ENCODE results near the gene IL17RC.

The IL17RC gene

GRCh38 chr3:9942164-9942563, 25.3 kb downstream of the IL17RC start:
- Histone ChIP-seq H3K4me2 (no peak overlapping the region), H3K27ac (no peak overlapping the region), H3K9me3 (no peaks in the 10 kb centered on the region), H3K27me3 (no peaks in the 10 kb centered on the region), H3K4me3 (no peak overlapping the region), H3K36me3 (peaks cover 82% of the 10 kb centered on the region), H4K20me1 (no peaks in the 10 kb centered on the region), H3K4me1 (no peaks in the 10 kb centered on the region), H3K9ac (no peak overlapping the region)
- TF ChIP-seq Cebpa-rat (IDR thresholded peaks at IDR 0.05) = no peak

- Histone ChIP-seq H3K9me3 (no peaks in the 10 kb centered on the region), H4K20me1 (no peaks in the 10 kb centered on the region), H3K4me2 (no peak overlapping the region), H3K27me3 (no peaks in the 10 kb centered on the region), H3K4me1 (no peaks in the 10 kb centered on the region), H3K27ac (no peak overlapping the region), H3K9ac (no peak overlapping the region), H3K36me3 (peaks cover 82% of the 10 kb centered on the region), H3K4me3 (no peak overlapping the region)
- no peak for TF ChIP-seq Cebpa-rat (IDR thresholded peaks at IDR 0.05)
Measured at GRCh38 chr3:9942934-9943690, 26.2 kb downstream of the IL17RC start.

- H3K4me3 ChIP-seq = no peak overlapping the region
- H3K9ac ChIP-seq = no peak overlapping the region
- H3K9me3 ChIP-seq = no peaks in the 10 kb centered on the region
- no peak overlapping the region for H3K4me2 ChIP-seq
- TF ChIP-seq Cebpa-rat (IDR thresholded peaks at IDR 0.05) = no peak
- H3K27ac ChIP-seq = no peak overlapping the region
- H3K27me3 ChIP-seq = no peaks in the 10 kb centered on the region
- no peaks in the 10 kb centered on the region for H3K4me1 ChIP-seq
- no peaks in the 10 kb centered on the region for H4K20me1 ChIP-seq
- H3K36me3 ChIP-seq = peaks cover 85% of the 10 kb centered on the region
Measured at GRCh38 chr3:9944271-9944670, 27.4 kb downstream of the IL17RC start.

- Histone ChIP-seq H3K4me3 (no peak overlapping the region), H3K9ac (no peak overlapping the region), H4K20me1 (no peaks in the 10 kb centered on the region), H3K4me2 (no peak overlapping the region), H3K27ac (no peak overlapping the region), H3K9me3 (no peaks in the 10 kb centered on the region), H3K4me1 (peaks cover 8% of the 10 kb centered on the region), H3K36me3 (peaks cover 91% of the 10 kb centered on the region), H3K27me3 (no peaks in the 10 kb centered on the region)
- TF ChIP-seq Cebpa-rat (IDR thresholded peaks at IDR 0.05) = no peak
Measured at GRCh38 chr3:9945358-9945757, 28.5 kb downstream of the IL17RC start.

GRCh38 chr3:9946112-9947024, 29.5 kb downstream of the IL17RC start:
- Histone ChIP-seq H3K9me3 (no peaks in the 10 kb centered on the region), H3K27ac (no peak overlapping the region), H3K36me3 (peaks cover 83% of the 10 kb centered on the region), H3K4me2 (no peak overlapping the region), H3K4me1 (peaks cover 18% of the 10 kb centered on the region), H3K9ac (no peak overlapping the region), H4K20me1 (no peaks in the 10 kb centered on the region), H3K4me3 (no peak overlapping the region), H3K27me3 (no peaks in the 10 kb centered on the region)
- no peak for TF ChIP-seq Cebpa-rat (IDR thresholded peaks at IDR 0.05)

- TF ChIP-seq Cebpa-rat (IDR thresholded peaks at IDR 0.05) = no peak
- Histone ChIP-seq H3K27me3 (no peaks in the 10 kb centered on the region), H3K9me3 (no peaks in the 10 kb centered on the region), H3K4me1 (peaks cover 23% of the 10 kb centered on the region), H3K4me2 (no peak overlapping the region), H4K20me1 (no peaks in the 10 kb centered on the region), H3K36me3 (peaks cover 75% of the 10 kb centered on the region), H3K27ac (no peak overlapping the region), H3K4me3 (no peak overlapping the region), H3K9ac (no peak overlapping the region)
Measured at GRCh38 chr3:9947025-9947995, 30.4 kb downstream of the IL17RC start.

GRCh38 chr3:9948586-9948985, 31.7 kb downstream of the IL17RC start:
- Histone ChIP-seq H3K27me3 (no peaks in the 10 kb centered on the region), H3K36me3 (peaks cover 62% of the 10 kb centered on the region), H3K4me3 (no peak overlapping the region), H4K20me1 (no peaks in the 10 kb centered on the region), H3K4me2 (no peak overlapping the region), H3K9ac (no peak overlapping the region), H3K4me1 (peaks cover 36% of the 10 kb centered on the region), H3K27ac (no peak overlapping the region), H3K9me3 (no peaks in the 10 kb centered on the region)
- no peak for TF ChIP-seq Cebpa-rat (IDR thresholded peaks at IDR 0.05)

- no peak overlapping the region for H3K9ac ChIP-seq
- no peaks in the 10 kb centered on the region for H4K20me1 ChIP-seq
- H3K9me3 ChIP-seq = no peaks in the 10 kb centered on the region
- TF ChIP-seq Cebpa-rat (IDR thresholded peaks at IDR 0.05) = no peak
- peaks cover 38% of the 10 kb centered on the region for H3K4me1 ChIP-seq
- H3K27ac ChIP-seq = no peak overlapping the region
- peaks cover 57% of the 10 kb centered on the region for H3K36me3 ChIP-seq
- no peak overlapping the region for H3K4me3 ChIP-seq
- H3K27me3 ChIP-seq = no peaks in the 10 kb centered on the region
- H3K4me2 ChIP-seq = no peak overlapping the region
Measured at GRCh38 chr3:9949115-9949514, 32.2 kb downstream of the IL17RC start.

- Histone ChIP-seq H3K9ac (no peak overlapping the region), H3K9me3 (no peaks in the 10 kb centered on the region), H3K4me3 (no peak overlapping the region), H3K27me3 (no peaks in the 10 kb centered on the region), H3K36me3 (peaks cover 52% of the 10 kb centered on the region), H3K4me2 (no peak overlapping the region), H3K4me1 (peaks cover 38% of the 10 kb centered on the region), H3K27ac (no peak overlapping the region), H4K20me1 (no peaks in the 10 kb centered on the region)
- TF ChIP-seq Cebpa-rat (IDR thresholded peaks at IDR 0.05) = no peak
Measured at GRCh38 chr3:9949626-9950025, 32.7 kb downstream of the IL17RC start.
